Endodermal cell (in vitro differentiated cells): ENCODE data around the gene STRADA. TPM values are rescaled to one million over a fixed set of nuclear protein-coding genes. Genes with fewer than 3 reads are reported as not detected.

Source experiments
- DNase-seq: peaks from one replicate; pipeline ENCODE4 v3.0.0-alpha.2; 2017
- H3K27ac ChIP-seq: 2 replicates; pipeline ENCODE4 v1.5.1; 2013; ENCODE audit warnings: mild to moderate bottlenecking, low read depth, low read length, moderate library complexity
- H3K27me3 ChIP-seq: 2 replicates; pipeline ENCODE4 v1.6.1; 2013; ENCODE audit warnings: mild to moderate bottlenecking, low read length, moderate library complexity; ENCODE audit not compliant: insufficient read depth, control insufficient read depth, poor library complexity, severe bottlenecking
- H3K36me3 ChIP-seq: 2 replicates; pipeline ENCODE4 v1.7.0; 2013; ENCODE audit warnings: mild to moderate bottlenecking, low read length, moderate library complexity; ENCODE audit not compliant: control insufficient read depth, insufficient read depth
- H3K4me1 ChIP-seq: one replicate; pipeline ENCODE4 v1.7.0; 2013; ENCODE audit warnings: low read length; ENCODE audit not compliant: control insufficient read depth, insufficient read depth
- H3K4me3 ChIP-seq: 2 replicates; pipeline ENCODE4 v1.5.1; 2013; ENCODE audit warnings: mild to moderate bottlenecking, low read length, moderate library complexity
- H3K9ac ChIP-seq: 2 replicates; pipeline ENCODE4 v1.6.1; 2013; ENCODE audit warnings: mild to moderate bottlenecking, low read length, moderate library complexity; ENCODE audit not compliant: poor library complexity, severe bottlenecking; ENCODE audit errors: extremely low read depth
- H3K9me3 ChIP-seq: 2 replicates; pipeline ENCODE4 v1.6.1; 2013; ENCODE audit warnings: mild to moderate bottlenecking, low read length, moderate library complexity; ENCODE audit not compliant: control insufficient read depth
- H3K27ac Mint-ChIP-seq: 2 replicates; pipeline ENCODE4 v1.8.0; 2020; ENCODE audit warnings: mixed read lengths
- H3K27me3 Mint-ChIP-seq: 2 replicates; pipeline ENCODE4 v1.8.0; 2021; ENCODE audit warnings: mild to moderate bottlenecking, mixed read lengths; ENCODE audit not compliant: insufficient read depth
- H3K36me3 Mint-ChIP-seq: 2 replicates; pipeline ENCODE4 v1.8.0; 2020; ENCODE audit warnings: low read depth, mixed read lengths
- H3K4me1 Mint-ChIP-seq: 2 replicates; pipeline ENCODE4 v1.8.0; 2020; ENCODE audit warnings: mixed read lengths
- H3K4me3 Mint-ChIP-seq: 2 replicates; pipeline ENCODE4 v1.8.0; 2020; ENCODE audit warnings: mild to moderate bottlenecking, moderate library complexity, mixed read lengths
- H3K9me3 Mint-ChIP-seq: 2 replicates; pipeline ENCODE4 v1.8.0; 2020; ENCODE audit warnings: mild to moderate bottlenecking, mixed read lengths
- WGBS, 2 experiments: methylation state at CpG; one replicate each; pipeline versions ENCODE4 v1.1.5 to v1.1.7; 2013; ENCODE audit warnings: missing lambda C conversion rate in 2 of 2, mixed read lengths in 1 of 2; ENCODE audit not compliant: insufficient coverage in 1 of 2, insufficient read length in 1 of 2; 5-methylcytosine and 5-hydroxymethylcytosine counted together
- total RNA-seq, 2 donors: library from RNA; stranded (reverse); fragmentation: NEBNext Ultra II Directional in 1 of 2; extraction: Animal tissue kit (Norgen Biotek cat#: 25700) in 1 of 2; gene quantifications; 2 replicates in 1 of 2; 3 replicates in 1 of 2; pipeline ENCODE4 v1.2.1, GENCODE V29; 2021
- TF ChIP-seq, protein P1 (sequence below): fragments of 200-600 bp; sonication (generic); conservative IDR thresholded peaks from 2 replicates; pipeline ENCODE4 v1.5.0; 2021; ENCODE audit warnings: antibody characterized with exemption, mild to moderate bottlenecking

STRADA gene
- total RNA-seq, 2 donors from 2014 or later = 49.7 to 73.1 TPM

DNA sequence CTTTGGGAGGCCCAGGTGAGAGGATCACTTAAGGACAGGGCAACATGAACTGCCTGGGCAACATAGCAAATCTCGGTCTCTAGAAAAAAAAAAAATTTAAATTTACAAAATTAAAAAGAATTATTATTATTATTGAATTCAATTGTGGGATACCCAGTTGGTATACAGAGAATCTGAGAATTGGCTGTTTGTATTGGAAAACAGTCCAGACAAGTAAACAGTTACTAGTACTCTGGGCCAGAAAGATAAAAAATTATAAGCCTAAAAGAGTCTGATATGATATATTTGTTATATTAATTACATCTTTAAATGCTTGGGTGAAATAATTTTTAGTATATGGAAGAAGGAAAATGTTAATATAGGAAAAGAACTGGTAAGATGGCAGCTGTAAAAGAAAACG, 16.8 kb upstream of the STRADA start:
- H3K36me3 Mint-ChIP-seq = peaks cover 73% of the 10 kb centered on the region

DNA sequence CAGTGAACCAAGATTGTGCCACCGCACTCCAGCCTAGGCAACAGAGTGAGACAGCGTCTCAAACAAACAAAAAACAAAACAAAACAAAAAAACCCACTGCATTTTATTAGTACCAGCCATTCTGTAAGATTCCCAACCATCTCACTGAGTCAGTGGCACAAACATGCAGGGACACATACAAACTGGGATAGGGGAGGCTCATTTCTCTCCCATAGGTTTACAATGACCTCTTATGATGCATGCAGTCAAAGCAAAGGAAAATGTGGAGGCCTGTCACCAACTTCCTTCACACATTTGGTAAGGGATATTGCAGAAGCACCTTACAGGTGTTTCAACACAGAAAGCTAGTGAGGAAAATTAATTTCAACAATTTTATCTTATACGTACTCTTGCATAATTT, 12.4 kb upstream of the STRADA start:
- no peak overlapping the region for H3K27ac Mint-ChIP-seq
- Histone ChIP-seq H3K27me3 (no peaks in the 10 kb centered on the region), H3K9me3 (no peaks in the 10 kb centered on the region), H3K27ac (no peak overlapping the region), H3K9ac (no peak overlapping the region), H3K4me1 (no peaks in the 10 kb centered on the region), H3K4me3 (no peak overlapping the region), H3K36me3 (peaks cover 90% of the 10 kb centered on the region)
- WGBS, 2 experiments = 92% methylated on average over 3 of the region's 3 CpGs; no CpG with 5 or more reads in 1 of the 2 experiments
- no peaks in the 10 kb centered on the region for H3K27me3 Mint-ChIP-seq
- H3K36me3 Mint-ChIP-seq = peaks cover 71% of the 10 kb centered on the region
- no peak for DNase-seq
- H3K4me3 Mint-ChIP-seq = no peak overlapping the region
- TF ChIP-seq, protein P1, sequence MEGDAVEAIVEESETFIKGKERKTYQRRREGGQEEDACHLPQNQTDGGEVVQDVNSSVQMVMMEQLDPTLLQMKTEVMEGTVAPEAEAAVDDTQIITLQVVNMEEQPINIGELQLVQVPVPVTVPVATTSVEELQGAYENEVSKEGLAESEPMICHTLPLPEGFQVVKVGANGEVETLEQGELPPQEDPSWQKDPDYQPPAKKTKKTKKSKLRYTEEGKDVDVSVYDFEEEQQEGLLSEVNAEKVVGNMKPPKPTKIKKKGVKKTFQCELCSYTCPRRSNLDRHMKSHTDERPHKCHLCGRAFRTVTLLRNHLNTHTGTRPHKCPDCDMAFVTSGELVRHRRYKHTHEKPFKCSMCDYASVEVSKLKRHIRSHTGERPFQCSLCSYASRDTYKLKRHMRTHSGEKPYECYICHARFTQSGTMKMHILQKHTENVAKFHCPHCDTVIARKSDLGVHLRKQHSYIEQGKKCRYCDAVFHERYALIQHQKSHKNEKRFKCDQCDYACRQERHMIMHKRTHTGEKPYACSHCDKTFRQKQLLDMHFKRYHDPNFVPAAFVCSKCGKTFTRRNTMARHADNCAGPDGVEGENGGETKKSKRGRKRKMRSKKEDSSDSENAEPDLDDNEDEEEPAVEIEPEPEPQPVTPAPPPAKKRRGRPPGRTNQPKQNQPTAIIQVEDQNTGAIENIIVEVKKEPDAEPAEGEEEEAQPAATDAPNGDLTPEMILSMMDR = no peak
- H3K4me1 Mint-ChIP-seq = no peaks in the 10 kb centered on the region
- H3K9me3 Mint-ChIP-seq = no peaks in the 10 kb centered on the region

More for the DNA sequence above, 16.8 kb upstream of the STRADA start:
- H3K9ac ChIP-seq = no peak overlapping the region
- H3K4me3 Mint-ChIP-seq = no peak overlapping the region
- peak overlapping the region; percentile 32 for H3K27ac Mint-ChIP-seq
- H3K36me3 ChIP-seq = peaks cover 85% of the 10 kb centered on the region
- H3K4me1 ChIP-seq = no peaks in the 10 kb centered on the region
- no peak for DNase-seq
- no peak overlapping the region for H3K4me3 ChIP-seq
- H3K27ac ChIP-seq = no peak overlapping the region
- H3K4me1 Mint-ChIP-seq = no peaks in the 10 kb centered on the region
- H3K9me3 Mint-ChIP-seq = no peaks in the 10 kb centered on the region
- TF ChIP-seq, protein P1 = no peak
- H3K27me3 Mint-ChIP-seq = no peaks in the 10 kb centered on the region
- no peaks in the 10 kb centered on the region for H3K9me3 ChIP-seq
- 100% methylated on average over 1 of the region's 2 CpGs; no CpG with 5 or more reads in 1 of the 2 experiments for WGBS, 2 experiments
- H3K27me3 ChIP-seq = no peaks in the 10 kb centered on the region

DNA sequence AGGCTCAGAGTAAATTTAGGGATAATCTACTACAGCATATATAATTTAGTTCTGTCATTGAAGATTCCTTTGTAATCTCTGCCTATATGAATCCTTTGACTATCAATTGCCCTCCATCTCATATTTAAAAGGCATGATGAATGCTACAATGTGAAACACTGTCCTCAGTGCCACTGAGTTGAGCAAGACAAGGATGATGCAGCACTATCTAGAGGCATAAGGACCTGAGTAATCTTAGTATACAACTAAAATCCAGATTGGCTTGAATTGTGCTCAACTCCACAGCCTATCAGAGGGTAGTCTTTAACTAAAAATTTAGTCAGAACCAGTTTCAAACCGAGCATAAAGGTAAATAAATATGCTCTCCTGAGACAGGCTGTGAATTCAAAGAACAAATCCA, 11.6 kb upstream of the STRADA start:
- Mint-ChIP-seq H3K27me3 (no peaks in the 10 kb centered on the region), H3K9me3 (no peaks in the 10 kb centered on the region), H3K27ac (no peak overlapping the region), H3K4me1 (no peaks in the 10 kb centered on the region), H3K4me3 (no peak overlapping the region), H3K36me3 (peaks cover 70% of the 10 kb centered on the region)
- Histone ChIP-seq H3K9me3 (no peaks in the 10 kb centered on the region), H3K4me3 (no peak overlapping the region), H3K27me3 (no peaks in the 10 kb centered on the region), H3K36me3 (peaks cover 91% of the 10 kb centered on the region), H3K4me1 (no peaks in the 10 kb centered on the region), H3K27ac (no peak overlapping the region), H3K9ac (no peak overlapping the region)
- TF ChIP-seq, protein P1 = no peak
- WGBS, 2 experiments = 100% methylated on average over 1 of the region's 1 CpG; no CpG with 5 or more reads in 1 of the 2 experiments
- no peak for DNase-seq
